GM19324 (cell line): ENCODE data around the gene KIF3C.
A peak's percentile ranks its signal among the peaks of the same experiment; 100 is the strongest.
"Not testable (repeated sequence)": the region's sequence is repeated elsewhere in the genome, so short reads cannot be mapped to it uniquely, and the experiment has no call there.

Experiments
- ATAC-seq: cut with Tn5 transposase; IDR thresholded peaks from one replicate; pipeline ENCODE4 v1.9.1; 2021; ENCODE audit warnings: mild to moderate bottlenecking, moderate library complexity; ENCODE audit not compliant: unreplicated experiment, low FRiP score

The KIF3C gene

GRCh38 chr2:25966531-25967270 lies 15.6 kb downstream of the KIF3C start:
- ATAC-seq = no peak

- ATAC-seq = no peak
Measured at GRCh38 chr2:25964891-25965290, 17.4 kb downstream of the KIF3C start.

- no peak for ATAC-seq
Measured at GRCh38 chr2:25960920-25961319, 21.4 kb downstream of the KIF3C start.

GRCh38 chr2:25960396-25960795 lies 21.9 kb downstream of the KIF3C start:
- ATAC-seq = no peak

- ATAC-seq = not testable (repeated sequence)
Measured at GRCh38 chr2:25958611-25959010, 23.7 kb downstream of the KIF3C start.

GRCh38 chr2:25957743-25958142 lies 24.6 kb downstream of the KIF3C start:
- no peak for ATAC-seq

- ATAC-seq = no peak
Measured at GRCh38 chr2:25955869-25956535, 26.3 kb downstream of the KIF3C start.

GRCh38 chr2:25955036-25955435 lies 27.3 kb downstream of the KIF3C start:
- no peak for ATAC-seq

GRCh38 chr2:25954199-25954752 lies 28.0 kb downstream of the KIF3C start:
- ATAC-seq = no peak

GRCh38 chr2:25951071-25951547 lies 31.2 kb downstream of the KIF3C start:
- ATAC-seq = peak; percentile 45

- ATAC-seq = no peak
Measured at GRCh38 chr2:25948437-25948836, 33.9 kb downstream of the KIF3C start.

GRCh38 chr2:25941042-25941441 lies 41.3 kb downstream of the KIF3C start:
- no peak for ATAC-seq

GRCh38 chr2:25939257-25939668 lies 43.0 kb downstream of the KIF3C start:
- ATAC-seq = no peak

GRCh38 chr2:25938345-25938744 lies 44.0 kb downstream of the KIF3C start:
- no peak for ATAC-seq

GRCh38 chr2:25936889-25937545 lies 45.3 kb downstream of the KIF3C start:
- no peak for ATAC-seq

GRCh38 chr2:25933622-25934021 lies 48.7 kb downstream of the KIF3C start:
- ATAC-seq = no peak

- no peak for ATAC-seq
Measured at GRCh38 chr2:25929789-25930473, 52.4 kb downstream of the KIF3C start.

GRCh38 chr2:25928668-25929067 lies 53.6 kb downstream of the KIF3C start:
- ATAC-seq = no peak

- ATAC-seq = no peak
Measured at GRCh38 chr2:25926984-25927756, 55.1 kb downstream of the KIF3C start.

GRCh38 chr2:25922501-25922900 lies 59.8 kb downstream of the KIF3C start:
- ATAC-seq = no peak
